Esophagus muscularis mucosa (tissue), 4 donors: Measurements from ENCODE around the gene KBTBD12. TPM values are rescaled to one million over a fixed set of nuclear protein-coding genes. Genes with fewer than 3 reads are reported as not detected.
A peak's percentile ranks its signal among the peaks of the same experiment; 100 is the strongest.

Source experiments
- DNase-seq: peaks from one replicate; pipeline ENCODE4 v3.0.0-alpha.2; 2017; ENCODE audit errors: extremely low spot score
- H3K27ac ChIP-seq, 4 donors: fragments of 200-600 bp; sonication (generic); replicated peaks in 1 of 4; 1 replicate in 3 of 4; 2 replicates in 1 of 4; pipeline ENCODE4 v1.5.1; 2016 to 2019; ENCODE audit warnings: mild to moderate bottlenecking in 1 of 4
- H3K27me3 ChIP-seq, 4 donors: fragments of 200-600 bp; sonication (generic); one replicate each; pipeline versions ENCODE4 v1.5.1 to v1.6.0; 2016 to 2019
- H3K36me3 ChIP-seq, 4 donors: fragments of 200-600 bp; sonication (generic); one replicate each; pipeline ENCODE4 v1.5.1; 2016 to 2019
- H3K4me1 ChIP-seq, 4 donors: fragments of 200-600 bp; sonication (generic); one replicate each; pipeline ENCODE4 v1.5.1; 2016 to 2019
- H3K4me3 ChIP-seq, 4 donors: fragments of 200-600 bp; sonication (generic); 1 replicate in 2 of 4; 2 replicates in 2 of 4; pipeline ENCODE4 v1.5.1; 2016 to 2019; ENCODE audit warnings: mild to moderate bottlenecking in 4 of 4, moderate library complexity in 1 of 4
- H3K9me3 ChIP-seq, 4 donors: fragments of 200-600 bp; sonication (generic); 1 replicate in 3 of 4; 2 replicates in 1 of 4; pipeline ENCODE4 v1.5.1; 2016 to 2019
- CTCF ChIP-seq, 3 experiments: fragments of 200-600 bp in 2 of 3; fragments of 450-650 bp in 1 of 3; sonication (generic) in 2 of 3; IDR thresholded peaks; one replicate each; pipeline ENCODE4 v1.5.1; 2017 to 2019; ENCODE audit warnings: antibody characterized with exemption in 3 of 3, mild to moderate bottlenecking in 2 of 3, moderate library complexity in 1 of 3
- EP300 ChIP-seq: sonication (generic); formaldehyde crosslinking; IDR thresholded peaks from one replicate; pipeline ENCODE4 v1.6.1; 2017; ENCODE audit warnings: antibody characterized with exemption
- POLR2A ChIP-seq: fragments of 450-650 bp; IDR thresholded peaks from one replicate; pipeline ENCODE4 v1.6.1; 2017; ENCODE audit warnings: antibody characterized with exemption, moderate library complexity, mild to moderate bottlenecking, low read depth
- POLR2AphosphoS5 ChIP-seq, 2 donors: sonication (generic); formaldehyde crosslinking; IDR thresholded peaks; one replicate each; pipeline ENCODE4 v1.6.1; 2017; ENCODE audit warnings: antibody characterized with exemption in 2 of 2
- WGBS: methylation state at CpG from one replicate; pipeline ENCODE4 v1.1.5; 2018; 5-methylcytosine and 5-hydroxymethylcytosine counted together
- intact Hi-C: fragments of 100-400 bp; cut with DNase I; formaldehyde crosslinking; loops from one replicate; pipeline ENCODE4 v1.15.1; 2023
- total RNA-seq, 4 donors: library from RNA; depleted of rRNA; stranded (reverse); fragments of >200 nt; gene quantifications; one replicate each; pipeline versions ENCODE4 v1.1.0 to v1.2.1, GENCODE V29; 2016

KBTBD12 gene
- total RNA-seq, 4 donors from 2014 or later: 3.8 to 6.0 (median 4.7) TPM

GRCh38 chr3:127964053-127964452, 49.0 kb downstream of the KBTBD12 start:
- no peak overlapping the region for H3K27ac ChIP-seq
- TF ChIP-seq EP300 (no peak), POLR2AphosphoS5 (IDR thresholded peaks at IDR 0.05) (no peak), POLR2A (no peak), CTCF (IDR thresholded peaks at IDR 0.05) (no peak)
- 91% methylated on average over 4 of the region's 4 CpGs for WGBS

GRCh38 chr3:127964816-127965215, 49.8 kb downstream of the KBTBD12 start:
- TF ChIP-seq POLR2AphosphoS5 (IDR thresholded peaks at IDR 0.05) (no peak), EP300 (no peak), CTCF (IDR thresholded peaks at IDR 0.05) (no peak), POLR2A (no peak)
- peaks cover 7 to 24% (median 13%) of the 10 kb centered on the region in 4 donors for H3K4me1 ChIP-seq
- H3K27ac ChIP-seq: no peak overlapping the region
- no peak for DNase-seq
- intact Hi-C loops: no loop called here
- 71% methylated on average over 3 of the region's 3 CpGs for WGBS
- H3K4me3 ChIP-seq: no peak overlapping the region
- no peaks in the 10 kb centered on the region for H3K9me3 ChIP-seq
- H3K27me3 ChIP-seq: no peaks in the 10 kb centered on the region
- no peaks in the 10 kb centered on the region for H3K36me3 ChIP-seq

More at GRCh38 chr3:127964053-127964452, 49.0 kb downstream of the KBTBD12 start:
- no peaks in the 10 kb centered on the region for H3K27me3 ChIP-seq
- no peaks in the 10 kb centered on the region for H3K36me3 ChIP-seq
- H3K4me1 ChIP-seq: peaks cover 7 to 28% (median 13%) of the 10 kb centered on the region in 4 donors
- intact Hi-C loops: no loop called here
- no peak overlapping the region for H3K4me3 ChIP-seq
- no peak for DNase-seq
- no peaks in the 10 kb centered on the region for H3K9me3 ChIP-seq

- TF ChIP-seq EP300 (no peak), CTCF (IDR thresholded peaks at IDR 0.05) (no peak), POLR2AphosphoS5 (IDR thresholded peaks at IDR 0.05) (no peak), POLR2A (no peak)
- intact Hi-C loops: no loop called here
- peaks cover 7 to 14% (median 9%) of the 10 kb centered on the region in 4 donors for H3K4me1 ChIP-seq
- H3K9me3 ChIP-seq: no peaks in the 10 kb centered on the region
- no peak overlapping the region for H3K4me3 ChIP-seq
- WGBS: 43% methylated on average over 1 of the region's 1 CpG
- no peak overlapping the region for H3K27ac ChIP-seq
- no peak for DNase-seq
- no peaks in the 10 kb centered on the region for H3K27me3 ChIP-seq
- no peaks in the 10 kb centered on the region for H3K36me3 ChIP-seq
Measured at GRCh38 chr3:127967316-127967715, 52.3 kb downstream of the KBTBD12 start.

GRCh38 chr3:127970966-127971592, 56.0 kb downstream of the KBTBD12 start:
- Histone ChIP-seq H3K27ac (no peak overlapping the region), H3K4me3 (no peak overlapping the region), H3K4me1 (peaks cover 4 to 14% (median 9%) of the 10 kb centered on the region in 4 donors), H3K27me3 (no peaks in the 10 kb centered on the region), H3K9me3 (no peaks in the 10 kb centered on the region), H3K36me3 (peaks cover 0 to 4% (median 0%) of the 10 kb centered on the region in 4 donors)
- DNase-seq: no peak
- 83% methylated on average over 3 of the region's 4 CpGs for WGBS
- TF ChIP-seq CTCF (IDR thresholded peaks at IDR 0.05) (peak; percentile 46 to 63 (median 51)), POLR2A (no peak)
- intact Hi-C loops: loop anchor here (5.0 kb wide), 1 partner anchor 319 kb away; no protein-coding TSS in a partner anchor

- Histone ChIP-seq H3K4me3 (no peak overlapping the region), H3K4me1 (no peaks in the 10 kb centered on the region), H3K27me3 (no peaks in the 10 kb centered on the region), H3K36me3 (peaks cover 0 to 4% (median 0%) of the 10 kb centered on the region in 4 donors), H3K9me3 (no peaks in the 10 kb centered on the region), H3K27ac (no peak overlapping the region)
- DNase-seq: no peak
- TF ChIP-seq POLR2AphosphoS5 (IDR thresholded peaks at IDR 0.05): no peak
- no peak for TF ChIP-seq CTCF (IDR thresholded peaks at IDR 0.05)
- TF ChIP-seq POLR2A: no peak
- TF ChIP-seq EP300: no peak
- intact Hi-C loops: loop anchor here (5.0 kb wide), 1 partner anchor 322 kb away; no protein-coding TSS in a partner anchor
- 89% methylated on average over 2 of the region's 2 CpGs for WGBS
Measured at GRCh38 chr3:127974226-127974625, 59.2 kb downstream of the KBTBD12 start.
